RKO (cell line): ENCODE measurements around the gene KCNH1.
"Not testable (repeated sequence)": the region's sequence is repeated elsewhere in the genome, so short reads cannot be mapped to it uniquely, and the experiment has no call there.

Source experiments
- DNase-seq: peaks from one replicate; pipeline ENCODE4 v3.0.0-alpha.2; 2016; ENCODE audit warnings: low spot score

The KCNH1 gene

DNA sequence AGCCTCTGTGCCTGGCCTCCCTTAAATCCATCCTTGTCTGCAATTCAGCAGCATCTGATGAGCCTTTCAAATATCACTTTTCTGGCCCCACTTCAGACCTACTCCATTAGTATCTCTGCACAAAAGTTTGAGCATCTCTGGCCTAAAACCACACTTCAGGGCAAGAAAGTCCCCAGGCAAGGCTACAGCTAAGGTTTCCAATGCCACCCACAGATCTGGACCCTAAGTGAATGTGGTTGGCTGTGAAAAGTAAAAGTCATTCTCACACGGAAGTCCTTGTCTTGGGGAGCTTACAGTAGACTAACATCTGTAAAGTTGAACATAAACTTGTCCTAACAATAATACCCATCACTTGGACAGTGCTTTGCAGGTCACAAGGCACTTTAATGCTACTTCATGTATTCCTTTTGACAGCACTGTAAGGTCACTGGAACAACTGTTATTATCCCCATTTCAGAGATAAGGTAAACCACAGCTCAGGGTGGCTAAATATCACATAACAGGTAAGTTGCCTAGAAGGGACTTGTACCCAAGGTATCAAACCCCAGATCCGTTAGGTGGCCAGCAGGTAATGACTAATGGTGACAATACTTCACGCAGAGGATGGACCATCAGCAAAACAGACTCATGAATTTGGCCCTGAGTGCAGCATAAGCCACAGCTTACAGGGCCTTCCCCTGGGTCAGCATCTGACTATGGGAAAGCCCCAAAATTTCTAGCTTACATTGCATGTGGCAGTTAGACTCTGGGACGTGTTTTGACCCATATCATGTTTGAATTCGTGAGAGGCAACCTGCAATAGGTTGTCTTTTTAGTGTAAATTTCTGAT is 449.3 kb downstream of the KCNH1 start:
- no peak for DNase-seq

DNA sequence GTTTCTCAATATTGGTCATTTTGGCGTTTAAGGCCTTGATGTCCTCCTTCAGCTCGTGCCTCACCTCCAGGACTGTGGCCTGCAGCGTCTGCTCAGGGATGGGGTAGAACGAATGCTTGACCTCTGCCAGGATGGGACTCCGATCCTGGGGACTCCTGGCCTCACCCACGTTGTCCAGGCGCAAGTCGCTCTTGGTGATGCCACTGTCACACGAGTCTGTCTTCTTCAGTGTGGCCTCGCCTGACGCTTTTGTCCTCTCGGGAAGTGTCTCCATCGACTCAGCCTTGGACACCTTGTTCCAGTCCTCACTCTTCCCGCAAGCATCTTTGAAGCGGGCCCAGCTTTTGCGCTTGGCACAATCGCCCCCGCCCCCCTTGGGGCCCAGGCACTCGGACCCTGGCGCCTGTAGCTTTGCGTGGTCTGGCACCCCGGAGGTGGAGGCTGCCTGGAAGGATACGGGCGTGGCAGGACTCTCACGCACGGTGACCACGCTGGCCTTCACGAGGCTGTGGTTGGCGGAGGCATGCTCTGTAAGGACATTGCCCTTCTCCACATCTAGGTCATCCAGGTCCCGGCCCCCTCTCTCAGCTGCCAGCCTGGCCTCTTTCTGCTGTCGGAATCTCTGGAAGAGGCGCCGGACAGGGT is 450.4 kb downstream of the KCNH1 start:
- DNase-seq, result no peak

DNA sequence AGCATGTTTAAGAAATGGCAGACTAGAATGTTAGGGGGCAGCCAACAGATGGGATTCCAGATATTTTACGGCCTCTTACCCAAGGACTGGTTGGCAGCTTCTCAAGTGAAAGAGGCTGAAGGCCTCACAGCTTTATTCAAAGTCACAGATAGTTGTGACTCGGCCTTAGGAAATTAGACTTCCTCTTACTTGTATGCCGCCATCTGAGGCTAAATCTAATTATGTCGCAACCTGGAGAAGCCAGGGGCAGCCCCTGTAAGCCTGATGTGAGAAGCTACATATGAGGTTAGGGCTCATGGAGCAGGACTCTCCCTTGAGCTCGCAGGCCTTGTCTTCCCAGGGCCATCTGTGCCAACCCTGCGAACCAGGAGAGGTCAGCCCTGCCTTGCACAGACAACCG is 452.8 kb downstream of the KCNH1 start:
- no peak for DNase-seq

GRCh38 chr1:210678306-210678705 is 455.6 kb downstream of the KCNH1 start:
- no peak for DNase-seq

- no peak for DNase-seq
Observed at GRCh38 chr1:210677533-210677932, 456.4 kb downstream of the KCNH1 start.

DNA sequence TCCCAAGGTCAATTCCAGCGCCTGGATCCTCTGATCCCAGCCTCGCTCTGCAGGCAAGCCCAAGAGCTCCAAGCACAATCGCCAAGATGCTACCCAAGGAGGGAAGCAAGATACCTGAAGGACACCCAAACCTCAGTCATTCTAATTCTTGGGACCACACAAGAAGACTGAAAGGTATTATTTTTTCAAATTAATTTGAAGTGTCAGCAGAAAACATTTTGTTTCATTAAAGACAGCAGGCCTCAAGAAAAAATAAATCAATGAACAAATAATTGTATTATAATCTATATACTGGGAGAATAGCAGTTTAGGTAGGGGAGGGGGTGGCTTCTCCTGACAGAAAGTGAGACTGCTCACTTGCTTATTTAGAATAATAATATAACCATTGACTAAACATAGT is 457.4 kb downstream of the KCNH1 start:
- DNase-seq, result no peak

GRCh38 chr1:210674151-210674550 is 459.8 kb downstream of the KCNH1 start:
- DNase-seq, result no peak

GRCh38 chr1:210669951-210670350 is 464.0 kb downstream of the KCNH1 start:
- DNase-seq, result no peak

GRCh38 chr1:210663730-210664573 is 470.0 kb downstream of the KCNH1 start:
- no peak for DNase-seq

DNA sequence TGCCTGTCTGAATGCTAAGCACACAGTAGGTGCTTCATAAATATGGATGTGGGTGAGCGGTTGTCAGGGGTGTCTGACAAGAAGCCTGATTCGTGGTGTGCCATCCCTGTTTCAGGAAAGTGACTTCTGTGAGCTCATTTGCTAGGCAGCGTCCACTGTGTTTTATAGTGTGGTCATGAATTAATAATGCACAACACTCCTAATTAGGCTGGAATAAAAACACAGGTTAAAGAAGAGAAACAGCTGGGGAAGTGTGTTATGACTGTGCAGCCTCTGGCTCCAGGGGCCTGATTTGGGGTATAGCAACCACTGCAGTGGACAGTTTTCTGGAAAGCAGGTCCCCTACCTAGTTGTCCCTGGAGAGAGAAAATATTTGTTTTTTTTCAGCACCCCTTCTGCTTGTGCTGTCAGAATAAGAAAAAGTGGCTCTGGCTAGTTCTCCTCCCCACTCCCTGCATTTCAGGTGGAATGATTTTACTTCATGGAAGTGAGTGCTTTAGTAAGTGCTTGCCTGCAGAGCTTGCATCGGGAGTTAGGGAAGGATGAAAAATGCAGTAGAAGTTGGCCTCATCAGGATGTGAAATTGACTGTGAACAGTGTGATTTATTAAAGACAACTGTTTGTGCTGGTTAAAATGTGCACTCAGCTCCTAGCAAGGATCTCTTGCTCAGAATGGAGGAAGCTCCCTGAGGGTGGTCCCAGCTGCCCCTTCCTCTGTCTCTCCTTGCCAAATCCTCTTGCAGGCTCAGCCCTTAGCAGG is 471.5 kb downstream of the KCNH1 start:
- DNase-seq, result no peak

DNA sequence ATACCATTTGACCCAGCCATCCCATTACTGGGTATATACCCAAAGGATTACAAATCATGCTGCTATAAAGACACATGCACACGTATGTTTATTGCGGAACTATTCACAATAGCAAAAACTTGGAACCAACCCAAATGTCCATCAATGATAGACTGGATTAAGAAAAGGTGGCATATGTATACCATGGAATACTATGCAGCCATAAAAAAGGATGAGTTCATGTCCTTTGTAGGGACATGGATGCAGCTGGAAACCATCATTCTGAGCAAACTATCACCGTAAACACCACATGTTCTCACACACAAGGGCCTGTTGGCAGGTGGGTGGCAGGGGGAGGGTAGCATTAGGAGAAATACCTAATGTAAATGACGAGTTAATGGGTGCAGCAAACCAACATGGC is 472.4 kb downstream of the KCNH1 start:
- DNase-seq, result not testable (repeated sequence)

DNA sequence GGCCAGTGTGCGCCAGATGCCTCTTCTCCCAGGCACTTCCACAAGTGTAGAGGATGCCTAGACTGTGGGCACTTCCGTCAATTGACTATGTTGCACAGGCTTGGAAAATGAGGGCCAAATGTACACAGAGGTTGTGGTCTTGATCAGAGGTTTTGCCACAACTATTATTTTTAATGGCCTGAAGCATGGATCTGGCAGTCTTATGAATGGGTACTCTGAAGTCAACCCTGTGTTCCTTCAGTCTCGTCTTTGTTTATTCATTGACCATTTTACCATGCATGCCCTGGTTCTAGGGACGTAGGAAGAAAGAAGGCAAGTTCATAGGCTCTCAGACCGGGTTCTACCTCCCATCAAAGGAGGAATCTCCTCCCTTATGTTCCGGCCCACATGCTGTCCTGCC is 476.1 kb downstream of the KCNH1 start:
- no peak for DNase-seq

DNA sequence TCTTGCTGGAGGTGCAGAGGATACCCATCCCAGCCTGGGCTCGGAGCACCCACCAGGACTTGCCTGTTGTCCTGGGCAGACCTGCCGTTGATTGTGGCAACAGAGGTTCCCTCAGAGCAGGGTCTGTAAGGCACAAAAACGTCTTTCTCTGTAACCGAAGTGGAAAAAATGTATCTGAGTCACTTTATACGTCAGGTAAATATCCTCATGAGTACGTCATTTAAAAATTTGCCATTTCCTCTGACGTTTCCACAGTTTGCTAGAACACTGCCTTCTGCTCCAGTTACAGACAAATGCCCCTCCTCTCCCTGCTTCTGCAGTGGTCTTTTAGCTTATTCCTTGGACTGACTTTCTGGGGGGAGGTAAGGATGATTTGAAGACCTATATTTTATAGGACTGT is 478.4 kb downstream of the KCNH1 start:
- no peak for DNase-seq

DNA sequence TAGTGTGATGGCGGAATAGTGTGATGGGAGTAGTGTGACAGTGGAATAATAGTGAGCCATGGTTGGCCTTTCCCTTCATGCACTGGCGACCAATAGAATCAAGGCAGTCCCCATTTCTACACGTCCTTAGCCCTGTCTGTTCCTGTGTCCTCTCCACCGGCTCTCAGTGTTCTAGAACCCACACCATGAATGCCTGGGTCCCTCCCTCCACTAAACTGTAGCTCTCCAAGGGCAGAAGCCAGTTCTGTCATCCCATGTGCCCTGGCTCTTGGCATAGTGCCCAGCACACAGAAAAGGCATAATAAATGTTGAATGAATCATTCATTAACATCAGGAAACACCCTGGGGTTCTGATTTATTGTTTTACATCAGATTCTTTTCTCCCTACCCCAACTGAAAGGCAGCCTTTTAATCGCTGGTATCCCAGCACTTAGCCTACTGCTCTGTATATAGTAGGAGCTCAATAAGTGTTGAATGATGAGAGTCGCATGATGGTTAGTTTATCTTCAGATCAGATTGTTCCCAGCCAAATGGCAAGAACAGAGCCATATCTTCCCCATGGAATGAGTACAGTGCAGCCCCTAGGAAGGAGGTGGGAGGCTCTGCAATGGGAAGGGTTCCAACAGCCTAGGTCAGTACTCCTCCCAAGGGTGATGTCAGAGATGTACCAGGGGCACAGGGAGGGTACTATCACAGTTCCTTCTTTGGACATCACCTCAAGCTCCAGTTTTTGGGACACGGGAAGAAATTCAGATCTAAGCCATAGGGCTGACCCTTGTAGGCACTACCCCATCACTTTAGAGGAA is 479.6 kb downstream of the KCNH1 start:
- no peak for DNase-seq

GRCh38 chr1:210653771-210654170 is 480.2 kb downstream of the KCNH1 start:
- DNase-seq, result no peak

DNA sequence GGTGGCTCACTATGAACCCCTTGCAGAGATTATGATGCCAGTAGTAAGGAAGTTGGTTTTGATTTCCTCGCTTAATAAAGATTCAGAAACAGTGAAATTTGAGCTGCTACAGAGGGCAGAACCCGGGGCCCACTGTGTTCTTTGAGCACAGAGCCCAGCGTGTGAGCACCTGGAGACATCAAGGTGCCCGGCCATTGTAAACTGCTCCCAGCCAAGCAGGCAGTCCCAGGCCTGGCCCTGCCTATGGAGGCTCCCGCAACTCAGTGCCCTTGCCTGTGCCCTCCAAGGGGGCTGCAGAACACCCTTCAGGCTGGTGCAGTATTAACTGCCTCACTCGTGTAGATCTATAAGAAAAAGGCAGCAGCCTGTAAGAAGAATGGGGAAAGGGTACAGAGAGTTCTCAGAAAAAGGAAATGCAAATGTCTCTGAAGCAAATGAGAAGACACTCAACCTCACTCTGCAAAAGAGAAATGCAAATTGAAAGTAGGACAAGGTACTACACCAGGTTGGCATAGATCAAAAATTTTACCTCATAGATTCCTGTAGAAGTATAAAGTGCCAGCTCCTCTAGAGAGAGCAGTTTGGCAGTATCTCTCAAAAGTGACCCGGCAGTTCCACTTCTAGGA is 481.5 kb downstream of the KCNH1 start:
- no peak for DNase-seq

DNA sequence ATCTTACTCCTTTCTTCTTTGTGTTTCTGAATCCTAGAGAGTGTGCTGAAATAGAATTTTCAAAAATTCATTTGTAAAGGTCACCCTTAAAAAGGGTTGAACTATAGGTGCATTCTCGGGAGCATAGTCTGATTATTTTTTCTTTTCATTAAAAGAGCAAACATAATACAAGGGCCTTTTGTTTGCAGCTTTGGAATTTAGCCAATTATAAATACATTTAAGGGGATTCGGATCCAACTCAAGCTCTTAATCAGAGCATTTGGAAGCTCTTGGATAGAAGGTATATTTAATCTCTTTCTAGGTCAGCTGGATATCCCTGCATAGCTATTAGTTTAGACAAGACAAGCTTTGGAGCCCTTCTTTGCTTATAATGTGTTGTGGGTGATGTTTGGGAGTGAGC is 483.5 kb downstream of the KCNH1 start:
- DNase-seq, result no peak

DNA sequence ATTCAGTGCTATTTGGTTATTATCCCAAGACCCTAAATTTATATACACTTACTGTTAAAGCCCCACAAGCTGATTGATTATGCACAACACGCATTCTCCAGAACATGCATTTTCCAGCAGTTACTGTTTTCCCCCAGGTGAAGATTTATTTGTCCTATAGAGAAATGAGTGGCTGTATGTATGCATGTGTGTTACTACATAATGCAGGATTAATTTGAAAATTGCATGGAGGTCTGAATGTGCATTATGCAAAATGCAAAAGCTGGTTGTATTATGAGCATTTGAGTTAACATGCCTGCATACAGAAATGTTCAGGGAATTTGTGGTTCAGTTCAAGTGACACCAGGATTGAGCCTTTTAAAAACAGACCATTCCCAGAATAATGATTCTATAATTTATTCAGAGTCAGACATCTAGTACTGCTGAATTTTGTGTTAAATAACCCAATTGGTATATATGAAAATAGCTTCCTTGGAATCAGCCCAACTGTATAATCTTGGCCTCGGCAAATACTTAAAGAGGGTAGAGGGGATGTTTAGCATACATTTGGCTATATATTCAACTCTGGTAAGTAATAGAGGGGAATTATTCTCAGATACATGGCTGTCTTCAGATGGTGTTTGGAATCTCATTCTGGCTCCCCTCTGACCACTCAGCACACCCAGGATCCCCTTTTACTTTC is 485.2 kb downstream of the KCNH1 start:
- DNase-seq, result no peak

DNA sequence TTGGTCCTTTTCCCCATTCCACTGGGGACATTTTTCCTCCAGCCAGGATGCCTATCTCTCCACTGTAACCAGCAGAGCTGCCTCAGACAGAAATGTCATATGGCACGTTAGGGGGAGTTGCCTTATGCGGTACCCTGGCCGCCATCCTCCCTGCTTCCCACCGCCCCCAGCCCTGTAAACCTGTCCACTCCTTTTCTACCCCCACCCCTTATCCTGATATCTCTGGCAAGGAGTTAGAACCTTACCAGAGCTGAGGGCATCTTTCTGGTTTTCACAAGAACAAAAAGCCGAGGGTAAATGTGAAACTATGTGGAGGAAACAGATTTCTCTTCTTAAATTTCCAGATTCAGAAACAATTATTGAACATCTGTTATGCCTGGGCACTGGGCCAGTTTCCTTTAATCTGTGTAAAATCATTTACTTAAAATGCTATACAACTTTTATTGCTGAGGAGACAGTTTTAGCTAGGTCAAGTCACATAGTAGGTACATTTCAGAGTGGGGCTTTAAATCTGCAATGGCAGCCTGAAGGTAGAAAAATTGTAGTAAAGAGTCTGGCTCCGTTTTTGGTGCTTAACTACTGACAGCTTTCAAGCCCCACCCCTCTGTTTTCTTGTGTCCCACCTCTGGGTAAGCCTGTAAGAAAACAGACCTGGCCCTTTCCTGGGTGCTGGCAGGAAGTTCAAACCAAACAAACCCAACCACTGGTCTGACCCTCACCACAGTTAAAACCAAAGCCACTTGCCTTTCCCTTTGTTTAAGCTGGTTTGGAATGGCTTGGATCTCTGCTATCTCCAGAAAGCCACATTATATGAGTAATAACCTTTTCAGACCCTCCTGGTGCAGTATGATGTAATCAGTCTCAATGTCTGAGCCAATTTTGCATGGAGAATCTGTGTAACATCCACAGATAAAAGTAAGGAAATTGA is 486.3 kb downstream of the KCNH1 start:
- no peak for DNase-seq
